Esophagus squamous epithelium (tissue), 5 donors: ENCODE measurements around the gene RARG. TPM values are rescaled to one million over a fixed set of nuclear protein-coding genes. Genes with fewer than 3 reads are reported as not detected.

Source experiments
- DNase-seq: peaks from one replicate; lab custom pipeline; 2025; lab: John Stamatoyannopoulos, UW
- H3K27ac ChIP-seq, 4 donors: fragments of 200-600 bp; sonication (generic); one replicate each; pipeline ENCODE4 v1.5.1; 2016 to 2019; ENCODE audit warnings: mild to moderate bottlenecking in 1 of 4
- H3K27me3 ChIP-seq, 4 donors: fragments of 200-600 bp; sonication (generic); 1 replicate in 3 of 4; 2 replicates in 1 of 4; pipeline versions ENCODE4 v1.5.1 to v1.6.0; 2017 to 2021; ENCODE audit warnings: antibody characterized with exemption in 1 of 4
- H3K36me3 ChIP-seq, 3 donors: fragments of 200-600 bp; sonication (generic); one replicate each; pipeline ENCODE4 v1.5.1; 2016 to 2019
- H3K4me1 ChIP-seq, 3 donors: fragments of 200-600 bp; sonication (generic); one replicate each; pipeline ENCODE4 v1.5.1; 2017 to 2019
- H3K4me3 ChIP-seq, 4 donors: fragments of 200-600 bp; sonication (generic); 1 replicate in 3 of 4; 2 replicates in 1 of 4; pipeline ENCODE4 v1.5.1; 2016 to 2019; ENCODE audit warnings: mild to moderate bottlenecking in 2 of 4, moderate library complexity in 1 of 4
- H3K9me3 ChIP-seq, 3 donors: fragments of 200-600 bp; sonication (generic); one replicate each; pipeline ENCODE4 v1.5.1; 2016 to 2019
- CTCF ChIP-seq, 6 experiments: fragments of 450-650 bp in 4 of 6; fragments of 200-600 bp in 2 of 6; sonication (generic) in 2 of 6; IDR thresholded peaks; one replicate each; pipeline ENCODE4 v1.5.1; 2016 to 2019; ENCODE audit warnings: antibody characterized with exemption in 6 of 6, mild to moderate bottlenecking in 4 of 6, moderate library complexity in 4 of 6
- POLR2A ChIP-seq, 4 donors: fragments of 450-650 bp; IDR thresholded peaks; one replicate each; pipeline ENCODE4 v1.6.1; 2017; ENCODE audit warnings: antibody characterized with exemption in 4 of 4, mild to moderate bottlenecking in 4 of 4, moderate library complexity in 3 of 4
- WGBS, 2 donors: methylation state at CpG; one replicate each; pipeline ENCODE4 v1.1.5; 2018; 5-methylcytosine and 5-hydroxymethylcytosine counted together
- intact Hi-C: fragments of 100-400 bp; cut with DNase I; formaldehyde crosslinking; loops from one replicate; pipeline ENCODE4 v1.15.0; 2022
- total RNA-seq, 4 donors: library from RNA; depleted of rRNA; stranded (reverse); fragments of >200 nt; gene quantifications; one replicate each; pipeline ENCODE4 v1.1.0, GENCODE V29; 2016
- donor health status: DM: yes; HTN: yes; CAD: no.

RARG gene
- total RNA-seq, 4 donors from 2014 or later, result 98.0 to 171 (median 125) TPM

GRCh38 chr12:53219292-53219955, 12.6 kb downstream of the RARG start:
- TF ChIP-seq CTCF (IDR thresholded peaks at IDR 0.05), result no peak
- peak in 1 of 4 donors; percentile 15 for TF ChIP-seq POLR2A (IDR thresholded peaks at IDR 0.05)
- H3K36me3 ChIP-seq, result peaks cover 4 to 22% (median 12%) of the 10 kb centered on the region in 3 donors
- intact Hi-C loops, result loop anchor here (5.0 kb wide), 1 partner anchor 33 kb away; a partner anchor contains a TSS
- peak overlapping the region; percentile 97 to 100 (median 99) for H3K27ac ChIP-seq
- peaks cover 56 to 97% (median 64%) of the 10 kb centered on the region in 3 donors for H3K4me1 ChIP-seq
- H3K27me3 ChIP-seq, result no peaks in the 10 kb centered on the region
- peak overlapping the region; percentile 56 to 82 (median 72) for H3K4me3 ChIP-seq
- no peaks in the 10 kb centered on the region for H3K9me3 ChIP-seq
- DNase-seq, result no peak
- 0 to 2% methylated on average over 13 to 22 of the region's 27 CpGs for WGBS, 2 donors

GRCh38 chr12:53218551-53219291, 13.3 kb downstream of the RARG start:
- DNase-seq, result no peak
- intact Hi-C loops, result loop anchor here (5.0 kb wide), 1 partner anchor 34 kb away; a partner anchor contains a TSS
- WGBS, 2 donors, result 19 to 22% methylated on average over 11 to 21 of the region's 30 CpGs
- Histone ChIP-seq H3K4me1 (peaks cover 49 to 97% (median 63%) of the 10 kb centered on the region in 3 donors), H3K36me3 (peaks cover 11 to 29% (median 16%) of the 10 kb centered on the region in 3 donors), H3K27ac (peak overlapping the region; percentile 97 to 100 (median 99)), H3K4me3 (peak overlapping the region; percentile 56 to 82 (median 72)), H3K9me3 (no peaks in the 10 kb centered on the region), H3K27me3 (no peaks in the 10 kb centered on the region)
- no peak for TF ChIP-seq CTCF (IDR thresholded peaks at IDR 0.05)
- no peak for TF ChIP-seq POLR2A (IDR thresholded peaks at IDR 0.05)

GRCh38 chr12:53217931-53218307, 14.1 kb downstream of the RARG start:
- intact Hi-C loops, result loop anchor here (5.0 kb wide), 1 partner anchor 34 kb away; a partner anchor contains a TSS
- H3K27me3 ChIP-seq, result no peaks in the 10 kb centered on the region
- H3K4me3 ChIP-seq, result peak overlapping the region; percentile 56 to 82 (median 72)
- TF ChIP-seq POLR2A (IDR thresholded peaks at IDR 0.05) (no peak), CTCF (IDR thresholded peaks at IDR 0.05) (no peak)
- peaks cover 46 to 97% (median 55%) of the 10 kb centered on the region in 3 donors for H3K4me1 ChIP-seq
- DNase-seq, result no peak
- H3K9me3 ChIP-seq, result no peaks in the 10 kb centered on the region
- peak overlapping the region; percentile 97 to 100 (median 99) for H3K27ac ChIP-seq
- H3K36me3 ChIP-seq, result peaks cover 17 to 37% (median 24%) of the 10 kb centered on the region in 3 donors
- WGBS, 2 donors, result 28 to 33% methylated on average over 1 to 3 of the region's 3 CpGs

- H3K27me3 ChIP-seq, result no peaks in the 10 kb centered on the region
- DNase-seq, result no peak
- no peaks in the 10 kb centered on the region for H3K9me3 ChIP-seq
- peak overlapping the region in 3 of 4 donors; percentile 69 to 82 (median 74) for H3K4me3 ChIP-seq
- TF ChIP-seq CTCF (IDR thresholded peaks at IDR 0.05), result no peak
- TF ChIP-seq POLR2A (IDR thresholded peaks at IDR 0.05), result no peak
- peak overlapping the region; percentile 97 to 100 (median 99) for H3K27ac ChIP-seq
- H3K4me1 ChIP-seq, result peaks cover 40 to 92% (median 49%) of the 10 kb centered on the region in 3 donors
- H3K36me3 ChIP-seq, result peaks cover 23 to 44% (median 28%) of the 10 kb centered on the region in 3 donors
- intact Hi-C loops, result loop anchor here (5.0 kb wide), 1 partner anchor 35 kb away; a partner anchor contains a TSS
- 30% methylated on average over 11 to 13 of the region's 19 CpGs for WGBS, 2 donors
Measured at GRCh38 chr12:53217051-53217930, 14.7 kb downstream of the RARG start.
